ENCODE data around the gene DGUOK.

DGUOK gene

GRCh38 chr2:73911548-73912208 lies 15.0 kb upstream of the DGUOK start:
- no peak for DNase-seq (ENCODE audit: low spot score)
- no peak for TF ChIP-seq CTCF (IDR thresholded peaks at IDR 0.05; ENCODE audit: extremely low read depth, missing control alignments)

- TF ChIP-seq CTCF (IDR thresholded peaks at IDR 0.05; ENCODE audit: extremely low read depth, missing control alignments): no peak
- no peak for DNase-seq (ENCODE audit: low spot score)
Measured at GRCh38 chr2:73913414-73914054, 13.1 kb upstream of the DGUOK start.

GRCh38 chr2:73914667-73915066 lies 12.0 kb upstream of the DGUOK start:
- DNase-seq (ENCODE audit: low spot score): no peak

GRCh38 chr2:73915437-73915993 lies 11.2 kb upstream of the DGUOK start:
- no peak for TF ChIP-seq CTCF (IDR thresholded peaks at IDR 0.05; ENCODE audit: extremely low read depth, missing control alignments)
- no peak for DNase-seq (ENCODE audit: low spot score)

More at GRCh38 chr2:73914667-73915066, 12.0 kb upstream of the DGUOK start:
- no peak for TF ChIP-seq CTCF (IDR thresholded peaks at IDR 0.05; ENCODE audit: extremely low read depth, missing control alignments)

GRCh38 chr2:73916666-73917065 lies 10.0 kb upstream of the DGUOK start:
- no peak for DNase-seq (ENCODE audit: low spot score)
- no peak for TF ChIP-seq CTCF (IDR thresholded peaks at IDR 0.05; ENCODE audit: extremely low read depth, missing control alignments)

- no peak for DNase-seq (ENCODE audit: low spot score)
- no peak for TF ChIP-seq CTCF (IDR thresholded peaks at IDR 0.05; ENCODE audit: extremely low read depth, missing control alignments)
Measured at GRCh38 chr2:73917296-73917695, 9.4 kb upstream of the DGUOK start.

- DNase-seq (ENCODE audit: low spot score): no peak
- TF ChIP-seq CTCF (IDR thresholded peaks at IDR 0.05; ENCODE audit: extremely low read depth, missing control alignments): no peak
Measured at GRCh38 chr2:73917696-73918207, 8.9 kb upstream of the DGUOK start.

Measured in GM20000 (cell line).